ENCODE results near the gene ANKRD17.

Gene ANKRD17

DNA sequence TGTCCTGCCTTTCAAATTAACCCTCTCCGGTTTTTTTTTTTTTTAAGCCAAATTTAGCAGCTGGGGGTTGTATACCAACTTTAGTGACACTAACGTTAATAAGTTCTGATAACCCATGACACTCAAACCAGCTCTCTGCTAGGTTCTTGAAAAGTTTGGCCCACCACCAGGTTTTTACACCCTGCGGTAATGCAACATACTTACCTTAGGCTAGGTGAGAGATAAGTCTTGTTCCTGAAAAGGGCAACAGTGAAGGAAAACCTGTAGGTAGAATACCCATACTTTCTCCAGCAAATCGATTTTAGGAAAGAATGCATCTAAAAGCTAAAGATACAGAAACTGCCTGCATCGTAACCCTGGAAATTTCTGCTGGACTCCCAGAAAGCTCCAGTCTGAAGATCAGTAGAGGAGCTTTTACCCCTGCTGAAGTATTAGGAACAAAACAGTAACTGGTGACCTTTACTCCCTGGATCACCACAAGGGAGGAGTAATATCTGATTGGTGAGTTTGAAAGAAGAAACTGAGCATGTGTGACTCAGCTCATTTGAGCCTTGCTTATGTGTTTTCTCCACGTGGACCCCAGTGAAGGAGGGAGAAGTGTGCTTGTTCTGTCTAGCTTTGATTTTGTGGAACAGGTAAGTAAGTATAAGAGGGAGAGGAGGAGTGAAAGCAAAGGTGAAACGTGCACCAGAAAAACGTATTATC is 154.6 kb downstream of the ANKRD17 start:
- DNase-seq, result no peak

DNA sequence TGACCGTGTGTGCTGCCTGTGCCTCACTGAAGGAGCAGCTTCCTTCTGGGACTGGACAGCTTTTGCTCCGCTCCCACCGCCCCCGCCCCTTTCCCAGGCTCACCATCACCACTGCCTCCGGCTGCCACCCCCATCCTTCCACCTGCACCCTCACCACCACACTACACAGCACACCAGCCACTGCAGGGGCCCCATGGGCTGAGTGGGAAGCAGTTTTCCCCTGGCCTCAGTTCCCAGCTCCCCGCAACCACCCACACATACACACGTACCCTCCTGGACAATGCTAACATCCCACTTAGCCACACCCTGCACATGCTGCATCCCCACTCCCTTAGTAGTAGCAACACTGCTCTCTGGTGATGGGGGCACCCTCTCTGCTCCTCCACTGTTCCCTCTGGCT is 159.5 kb downstream of the ANKRD17 start:
- no peak for DNase-seq

DNA sequence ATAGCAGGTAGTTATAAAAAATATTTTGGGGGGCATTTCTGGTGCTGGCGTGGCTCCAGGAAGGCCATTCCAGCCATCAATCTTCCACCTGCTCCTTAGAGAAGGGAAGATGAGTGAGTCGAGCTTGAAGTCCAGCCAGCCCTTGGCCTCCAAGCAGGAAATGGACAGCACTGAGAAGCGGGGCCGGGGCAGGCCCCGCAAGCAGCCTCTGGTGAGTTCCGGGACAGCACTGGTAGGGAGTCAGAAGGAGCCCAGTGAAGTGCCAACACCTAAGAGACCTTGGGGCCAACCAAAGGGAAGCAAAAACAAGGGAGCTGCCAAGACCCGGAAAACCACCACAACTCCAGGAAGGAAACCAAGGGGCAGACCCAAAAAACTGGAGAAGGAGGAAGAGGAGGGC is 159.9 kb downstream of the ANKRD17 start:
- no peak for DNase-seq

DNA sequence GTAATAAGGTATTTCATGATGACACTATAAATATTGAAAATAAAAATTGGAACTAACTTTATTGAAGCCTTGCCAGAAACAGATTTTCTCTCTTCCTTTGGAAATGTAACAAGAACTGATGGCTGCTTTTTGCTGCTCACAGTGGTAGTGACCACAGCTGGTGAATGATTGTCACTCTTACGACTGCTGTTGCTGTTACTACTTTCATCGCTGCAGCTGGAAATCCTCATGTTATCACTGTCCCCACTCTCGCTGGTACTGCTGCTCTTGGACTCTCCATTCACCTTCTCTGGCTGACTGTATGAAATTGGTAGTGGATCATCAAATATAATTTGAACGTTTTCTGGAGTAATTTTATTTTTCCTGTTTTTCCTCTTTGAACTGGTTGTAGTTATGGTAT is 160.6 kb downstream of the ANKRD17 start:
- no peak for DNase-seq

DNA sequence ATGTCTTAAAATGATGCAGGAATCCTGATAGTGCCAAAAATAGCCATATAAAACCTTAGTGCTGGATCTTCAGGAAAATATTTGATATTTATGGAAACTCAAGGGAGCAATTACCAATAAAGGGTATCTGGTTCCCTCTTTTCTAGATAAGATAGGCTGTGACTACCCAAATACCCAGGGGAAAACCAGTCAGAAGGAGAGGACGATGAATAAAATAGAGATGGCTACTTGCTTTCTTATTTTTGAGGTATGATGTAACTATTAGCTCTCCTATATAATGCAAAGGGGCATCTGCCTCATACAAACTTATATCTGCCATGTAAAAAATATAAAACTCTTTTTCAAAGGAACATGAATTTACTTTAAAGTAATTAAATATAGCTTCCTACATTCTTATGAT is 165.7 kb downstream of the ANKRD17 start:
- no peak for DNase-seq

DNA sequence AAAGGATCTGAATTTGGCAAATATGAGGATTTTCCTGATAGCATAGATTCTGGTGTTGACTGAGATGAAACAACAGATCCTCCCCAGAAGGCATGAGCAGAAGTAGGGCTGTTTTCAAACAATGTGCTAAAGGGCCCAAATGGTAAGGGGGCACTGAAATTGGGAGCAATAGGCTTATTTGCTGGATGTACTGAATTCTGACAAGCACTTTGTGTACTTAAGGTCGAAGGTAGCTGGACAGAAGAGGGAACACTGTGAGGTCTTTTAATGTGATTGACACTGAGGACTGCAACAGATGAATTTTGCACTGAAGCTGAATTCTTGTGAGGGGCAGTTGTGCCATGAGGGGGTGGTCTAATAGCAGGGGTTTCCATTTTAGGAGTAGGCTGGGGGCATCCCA is 167.9 kb downstream of the ANKRD17 start:
- DNase-seq, result no peak

DNA sequence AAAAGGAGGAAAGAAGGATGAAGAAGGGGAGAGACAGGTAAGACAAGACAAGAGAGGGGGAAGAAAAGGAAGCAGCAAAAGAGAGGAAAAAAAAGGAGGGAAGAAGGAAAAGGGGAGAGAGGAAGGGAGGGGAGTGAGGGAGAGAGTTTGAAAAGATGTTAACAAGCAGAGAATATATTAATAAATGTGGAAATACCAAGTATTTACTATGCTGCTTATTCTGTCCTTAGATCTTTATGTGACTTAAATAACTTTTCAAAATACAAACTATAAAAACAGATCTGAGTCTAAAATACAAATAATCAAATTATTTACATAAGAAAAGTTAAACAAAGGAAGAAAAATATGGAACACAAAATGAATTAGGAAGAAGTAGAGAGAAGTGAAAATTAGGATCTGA is 170.7 kb downstream of the ANKRD17 start:
- DNase-seq, result no peak

DNA sequence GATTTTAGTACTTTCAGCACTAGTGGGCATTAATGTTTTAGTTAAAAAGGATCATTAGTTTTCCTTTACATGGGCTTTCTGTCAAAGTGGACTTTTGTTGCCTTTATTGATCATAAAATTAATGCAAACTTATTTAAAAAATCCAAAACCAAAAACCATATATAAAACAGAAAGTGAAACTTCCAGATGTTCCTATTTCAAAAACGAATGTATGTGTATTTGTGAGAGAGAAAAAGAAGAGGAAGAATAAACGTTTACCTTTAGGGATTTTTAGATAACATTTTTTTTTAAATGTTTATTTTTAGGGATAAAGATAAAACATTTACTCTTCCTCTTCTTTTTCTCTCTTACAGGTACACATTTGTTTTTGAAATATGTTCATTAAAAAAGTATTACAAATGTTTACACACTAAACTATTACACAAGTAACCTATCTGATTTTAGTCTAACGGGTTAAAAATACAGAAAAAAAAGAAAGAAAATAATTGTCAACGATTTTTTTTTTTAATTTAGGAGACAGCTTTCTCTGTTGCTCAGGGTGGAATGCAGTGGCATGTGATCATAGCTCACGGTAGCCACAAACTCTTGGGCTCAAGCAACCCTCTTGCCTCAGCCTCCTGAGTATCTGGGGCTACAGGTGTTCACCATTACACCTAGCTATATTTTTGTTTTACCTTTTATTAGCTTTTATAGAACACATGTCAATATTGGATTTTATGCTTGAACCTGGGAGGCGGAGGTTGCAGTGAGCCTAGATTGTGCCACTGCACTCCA is 172.3 kb downstream of the ANKRD17 start:
- DNase-seq, result no peak

DNA sequence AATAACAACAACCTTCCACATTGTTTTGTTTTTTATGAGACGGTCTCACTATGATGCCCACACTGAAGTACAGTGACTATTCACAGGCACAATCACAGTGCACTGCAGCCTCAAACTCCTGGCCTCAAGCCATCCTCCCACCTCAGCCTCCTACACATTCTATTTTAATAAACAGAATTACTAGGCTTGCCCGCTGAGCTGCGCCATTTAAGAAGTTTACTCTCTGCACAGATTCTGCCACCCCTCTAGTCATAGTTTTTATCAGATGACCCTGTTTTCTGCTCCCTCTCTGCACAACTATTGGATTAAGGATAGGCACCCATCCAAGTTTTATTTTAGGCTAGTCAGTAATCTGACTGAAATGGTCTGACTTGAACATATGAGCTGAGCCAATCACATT is 177.8 kb downstream of the ANKRD17 start:
- no peak for DNase-seq

DNA sequence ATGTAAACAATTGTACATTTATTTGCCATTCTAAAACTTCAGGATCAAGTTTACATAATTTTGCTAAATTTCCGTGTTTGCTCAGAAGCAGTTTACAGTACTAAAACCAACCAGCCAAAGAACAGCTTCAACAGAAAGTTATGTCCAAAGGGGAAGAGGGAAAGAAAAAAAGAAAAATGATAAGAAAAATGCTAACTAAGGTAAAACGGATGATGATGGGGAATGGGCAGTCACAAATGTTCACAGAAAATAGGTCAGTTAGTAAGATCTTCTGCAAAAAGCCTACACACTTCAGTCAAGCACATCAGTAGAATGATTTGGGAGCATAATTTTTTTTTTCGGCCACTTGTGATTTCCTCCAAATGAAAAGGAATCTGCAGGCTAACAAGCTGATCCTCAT is 182.8 kb downstream of the ANKRD17 start:
- DNase-seq, result no peak

DNA sequence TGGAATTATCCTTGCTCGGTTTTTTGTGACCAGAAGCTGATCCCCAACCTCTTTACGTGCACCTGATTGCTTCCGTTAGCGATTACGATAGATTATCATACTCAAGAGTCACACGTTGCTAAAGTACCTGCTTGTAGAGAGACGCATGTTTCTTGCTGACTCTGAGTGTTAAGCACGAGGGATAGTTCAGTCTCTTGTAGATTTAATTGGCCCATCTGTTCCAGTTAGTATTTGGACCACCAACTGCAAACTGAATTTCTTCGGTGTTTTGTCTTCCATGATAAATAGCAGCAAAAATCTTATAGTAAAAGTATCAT is 188.6 kb downstream of the ANKRD17 start:
- DNase-seq, result no peak

DNA sequence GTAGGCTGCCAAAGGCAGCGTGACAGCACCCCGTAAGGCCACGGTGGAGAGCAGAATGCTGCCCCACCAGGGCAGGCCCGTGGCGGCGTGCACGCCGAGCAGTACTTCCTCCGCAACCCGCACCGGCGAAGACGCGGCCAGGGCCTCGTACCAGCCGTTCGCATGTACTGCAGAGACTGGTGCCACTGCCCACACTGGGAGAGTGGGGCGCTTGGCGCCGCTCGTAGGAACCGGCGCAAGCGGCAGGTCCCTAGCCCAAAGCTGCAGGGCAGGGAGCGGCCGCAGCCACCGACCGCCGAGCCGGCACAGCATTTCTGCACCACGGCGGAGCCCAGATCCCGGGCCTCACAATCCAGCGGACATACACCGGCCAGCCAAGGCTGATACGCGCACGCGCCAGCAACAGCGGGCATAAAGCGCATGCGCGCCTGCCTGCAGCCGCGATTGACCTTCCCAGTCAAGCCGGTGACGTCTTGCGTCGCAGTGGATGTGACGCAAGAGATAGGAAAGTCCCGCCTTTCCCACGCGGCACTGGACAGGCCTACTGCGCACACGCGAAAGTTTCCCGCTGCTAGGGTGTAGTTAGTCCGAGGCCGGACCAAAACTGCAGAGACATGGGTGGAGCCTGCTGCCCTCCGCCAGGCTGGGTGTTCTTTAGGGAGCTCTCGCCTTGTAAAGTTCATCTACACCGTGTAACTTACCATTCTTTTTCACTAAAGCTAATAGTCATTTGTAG is 189.1 kb downstream of the ANKRD17 start, which contains the start of gene COX18:
COX18 (minus strand) TSS at position 379 of the 736 bp plus-strand sequence; CDS start at position 312, 67 bp downstream.
- DNase-seq, result peak; percentile 89

DNA sequence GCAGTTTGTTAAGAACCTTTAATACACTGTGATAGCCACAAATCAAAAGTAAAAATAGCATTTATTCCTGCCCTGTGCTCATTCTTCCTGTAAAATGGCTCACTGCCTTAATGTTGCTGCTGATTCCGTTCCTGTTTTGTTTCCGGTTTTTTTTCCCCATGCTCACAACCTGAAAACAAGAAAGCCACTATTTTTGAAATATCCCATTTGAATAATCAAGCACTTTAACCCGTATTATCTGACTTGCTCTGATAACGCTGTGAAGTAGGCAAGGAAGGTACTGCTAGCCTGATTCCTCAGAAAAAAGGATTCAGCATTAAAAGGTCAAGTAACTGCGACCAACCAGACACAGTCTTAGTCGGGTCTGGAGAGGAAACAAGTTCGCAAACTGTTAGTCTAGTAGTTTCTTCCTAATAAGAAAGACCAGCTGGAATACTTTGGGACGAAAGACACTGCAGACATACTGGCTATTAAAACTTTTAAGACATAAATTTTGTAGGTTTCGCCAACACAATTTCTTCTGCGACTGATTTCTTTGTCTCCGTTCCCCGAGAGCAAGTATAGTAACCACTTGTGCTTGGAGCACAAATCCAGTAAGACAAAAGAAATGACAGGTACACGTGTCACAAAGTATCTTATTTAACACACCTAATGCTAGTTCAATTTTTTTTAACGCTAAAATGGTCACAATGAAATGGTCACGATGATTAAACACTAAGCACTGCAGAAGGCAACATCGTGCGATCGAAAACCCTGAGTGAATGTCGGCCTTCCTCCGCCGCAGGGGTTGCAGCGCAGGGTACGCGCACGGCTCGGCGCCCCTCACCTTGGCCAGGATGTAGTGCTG is 189.9 kb downstream of the ANKRD17 start:
- DNase-seq, result peak; percentile 64

DNA sequence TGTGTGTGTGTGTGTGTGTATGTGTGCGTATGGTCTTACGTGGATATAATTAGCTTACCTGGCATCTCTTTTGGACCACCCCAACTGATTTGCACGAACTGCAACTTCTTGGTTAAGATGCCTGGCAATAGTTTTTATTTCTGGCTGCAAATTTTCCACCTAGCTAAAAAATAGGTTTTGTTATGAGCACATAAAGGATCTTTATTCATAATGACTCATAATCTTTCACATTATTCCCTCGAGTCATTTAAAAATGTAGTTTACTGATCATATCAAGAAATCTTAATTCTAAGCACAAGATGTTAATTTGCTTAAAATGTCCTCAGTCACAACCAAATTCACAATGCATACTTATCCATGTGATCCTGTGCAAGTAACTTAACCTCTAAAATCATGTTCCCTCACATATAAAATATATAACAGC is 190.6 kb downstream of the ANKRD17 start:
- DNase-seq, result no peak

DNA sequence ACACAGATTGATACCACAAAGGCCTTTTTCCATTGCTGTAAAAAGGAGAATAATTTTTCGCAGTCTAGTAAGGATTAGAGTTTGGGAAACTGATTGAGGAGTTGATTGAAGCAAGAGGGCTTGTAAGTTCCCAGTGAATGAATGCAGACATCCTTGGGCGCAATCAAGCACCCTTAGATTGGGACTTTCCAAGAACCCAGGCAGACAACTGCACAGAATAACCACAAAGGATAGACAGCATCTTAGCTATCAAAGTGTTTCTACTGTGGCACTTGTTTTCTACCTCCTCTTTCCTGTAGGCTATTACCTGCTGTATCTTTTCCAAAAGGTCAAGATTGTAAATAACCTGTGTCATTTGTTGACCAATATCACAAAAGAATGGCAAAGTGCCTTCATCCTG is 191.7 kb downstream of the ANKRD17 start:
- DNase-seq, result no peak

DNA sequence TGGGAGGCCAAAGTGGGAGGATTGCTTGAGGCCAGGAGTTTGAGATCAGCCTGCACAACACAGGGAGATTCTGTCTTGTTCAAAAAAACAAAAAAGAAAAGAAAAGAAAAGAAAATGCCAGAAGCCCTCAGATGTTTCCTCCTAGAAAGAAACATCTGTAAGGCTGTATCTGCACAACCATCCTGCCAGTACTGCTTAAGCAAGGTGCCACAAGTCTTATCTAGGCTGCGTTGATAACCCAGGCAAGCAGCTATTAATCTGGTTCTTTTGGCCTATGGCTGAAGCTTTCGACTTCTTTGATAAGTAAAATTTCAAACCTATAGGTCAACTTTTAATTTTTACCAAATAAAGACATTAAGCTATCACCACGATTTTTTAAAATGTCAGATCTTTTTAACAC is 192.2 kb downstream of the ANKRD17 start:
- no peak for DNase-seq

DNA sequence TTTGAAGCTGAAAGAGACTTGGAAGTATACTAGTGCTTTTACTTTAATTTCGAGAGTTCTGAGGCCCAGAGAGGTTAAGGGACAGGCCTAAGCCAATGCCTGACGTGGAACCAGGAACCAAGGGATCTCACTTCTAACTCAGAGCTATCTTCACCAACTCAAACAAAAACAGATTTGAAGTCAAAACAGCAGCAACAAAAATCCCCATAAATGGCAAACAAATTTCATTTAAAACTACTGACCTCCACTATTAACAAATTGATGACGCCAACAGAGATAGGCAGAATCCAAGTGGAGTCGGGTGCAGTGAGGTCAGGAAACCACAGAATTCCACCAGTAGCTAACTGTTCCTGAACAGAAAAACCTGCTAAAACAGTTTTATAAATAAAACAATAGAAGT is 194.1 kb downstream of the ANKRD17 start:
- no peak for DNase-seq

DNA sequence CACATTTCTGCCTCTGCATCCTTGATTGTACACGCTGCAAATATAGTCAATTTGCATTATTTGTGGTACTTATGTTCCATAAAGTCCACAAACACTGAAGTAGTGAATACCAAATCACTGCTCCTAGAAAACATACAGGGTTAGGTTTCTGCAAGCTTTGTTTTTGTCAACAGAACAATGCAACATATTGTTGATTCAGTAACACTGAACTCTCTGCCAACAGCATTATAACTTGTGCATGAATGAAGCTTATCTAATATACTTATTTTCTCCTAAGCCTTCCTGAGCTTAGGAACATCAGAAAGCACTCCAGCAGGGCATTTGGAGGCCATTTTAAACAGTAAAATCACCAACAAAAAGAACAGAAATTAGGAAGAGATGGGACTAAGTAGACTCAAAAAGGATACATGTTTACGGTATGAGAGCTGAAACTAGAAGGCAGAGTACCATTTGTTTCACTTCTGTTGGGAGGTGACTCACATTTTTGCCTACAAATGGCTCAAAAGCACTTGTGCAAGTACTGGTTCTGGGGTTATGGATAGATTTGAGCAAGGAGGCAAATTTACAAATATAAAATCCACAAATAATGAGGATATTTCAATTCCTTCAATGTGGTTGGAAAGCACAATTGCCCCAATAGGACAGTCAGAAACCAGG is 203.2 kb downstream of the ANKRD17 start:
- no peak for DNase-seq

DNA sequence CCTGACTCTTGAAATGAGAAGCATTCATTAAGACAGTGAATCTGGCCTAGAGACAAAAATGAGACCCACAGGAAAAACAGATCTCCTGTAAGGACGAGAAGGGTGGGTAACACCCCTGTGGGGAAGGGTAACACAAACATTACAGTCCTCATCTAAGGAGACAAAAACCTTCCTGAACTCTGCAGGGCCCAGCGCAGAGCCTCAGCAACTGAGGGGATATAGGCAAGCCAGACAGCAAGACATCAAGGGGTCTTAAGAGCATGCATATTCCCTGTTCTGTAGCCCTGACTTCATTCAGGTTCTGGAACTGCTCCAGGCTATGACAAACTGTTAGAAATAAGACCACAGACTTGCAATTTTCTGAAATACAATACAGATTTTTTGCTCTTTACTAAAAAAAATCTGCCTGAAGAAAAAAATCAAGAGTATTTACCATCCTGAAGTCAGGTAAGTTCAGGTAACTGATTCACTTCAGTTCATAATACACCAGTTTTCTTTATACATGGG is 204.6 kb downstream of the ANKRD17 start:
- DNase-seq, result no peak

DNA sequence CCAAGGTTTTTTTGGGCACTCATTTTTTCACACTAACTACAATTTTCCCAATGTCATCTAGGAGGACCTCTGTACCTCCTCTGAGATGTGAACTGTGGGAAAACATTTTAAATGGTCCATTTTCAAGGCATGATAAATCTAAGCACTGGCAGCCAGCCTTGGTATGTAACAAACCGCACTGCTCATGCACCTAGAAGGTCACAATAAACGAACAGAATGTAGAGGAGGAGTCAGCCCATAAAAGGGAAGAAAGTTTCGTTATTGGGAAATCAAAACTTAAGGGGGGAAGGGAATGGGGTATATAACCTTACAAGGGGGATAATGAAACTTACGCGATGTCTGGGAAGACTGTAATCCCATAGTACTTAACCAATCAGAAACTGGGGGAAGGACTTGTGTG is 205.5 kb downstream of the ANKRD17 start:
- DNase-seq, result no peak

DNA sequence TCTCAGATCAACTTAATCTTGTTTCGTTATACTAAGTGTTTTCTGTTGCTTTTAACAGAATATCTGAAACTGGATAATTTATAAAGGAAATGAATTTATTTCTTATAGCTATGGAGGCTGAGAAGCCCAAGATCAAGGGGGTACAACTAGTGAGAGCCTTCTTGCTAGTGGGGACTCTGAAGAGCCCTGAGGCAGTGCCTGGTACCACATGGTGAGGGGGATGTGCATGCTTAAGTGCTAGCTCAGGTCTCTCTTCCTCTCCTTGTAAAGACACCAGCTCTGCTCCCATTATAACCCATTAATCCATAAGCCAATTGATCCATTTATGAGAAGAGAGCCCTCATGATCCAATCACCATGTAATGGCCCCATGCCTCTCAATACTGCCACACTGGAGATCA is 207.0 kb downstream of the ANKRD17 start:
- no peak for DNase-seq

DNA sequence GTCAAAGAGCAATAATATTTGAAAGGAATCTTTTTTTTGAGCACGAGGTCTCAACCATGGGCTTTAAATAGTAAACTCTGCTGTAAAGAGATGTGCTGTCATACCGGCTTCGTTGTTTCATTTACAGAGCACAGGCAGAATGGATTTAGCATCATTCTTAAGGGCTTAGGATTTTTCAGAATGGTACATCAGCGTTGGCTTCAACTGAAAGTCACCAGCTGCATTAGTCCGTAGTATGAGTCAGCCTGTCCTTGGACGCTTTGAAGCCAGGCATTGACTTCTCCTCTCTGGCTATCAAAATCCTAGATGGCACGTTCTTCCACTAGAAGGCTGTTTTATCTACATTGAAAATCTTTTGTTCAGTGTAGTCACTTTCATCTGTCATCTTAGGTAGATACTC is 212.7 kb downstream of the ANKRD17 start:
- DNase-seq, result no peak
